GM18909 (cell line): Measurements from ENCODE around the gene METRN.

Experiments
- ATAC-seq: cut with Tn5 transposase; IDR thresholded peaks from one replicate; pipeline ENCODE4 v1.9.1; 2021; ENCODE audit warnings: mild to moderate bottlenecking; ENCODE audit not compliant: unreplicated experiment, poor library complexity

METRN gene

DNA sequence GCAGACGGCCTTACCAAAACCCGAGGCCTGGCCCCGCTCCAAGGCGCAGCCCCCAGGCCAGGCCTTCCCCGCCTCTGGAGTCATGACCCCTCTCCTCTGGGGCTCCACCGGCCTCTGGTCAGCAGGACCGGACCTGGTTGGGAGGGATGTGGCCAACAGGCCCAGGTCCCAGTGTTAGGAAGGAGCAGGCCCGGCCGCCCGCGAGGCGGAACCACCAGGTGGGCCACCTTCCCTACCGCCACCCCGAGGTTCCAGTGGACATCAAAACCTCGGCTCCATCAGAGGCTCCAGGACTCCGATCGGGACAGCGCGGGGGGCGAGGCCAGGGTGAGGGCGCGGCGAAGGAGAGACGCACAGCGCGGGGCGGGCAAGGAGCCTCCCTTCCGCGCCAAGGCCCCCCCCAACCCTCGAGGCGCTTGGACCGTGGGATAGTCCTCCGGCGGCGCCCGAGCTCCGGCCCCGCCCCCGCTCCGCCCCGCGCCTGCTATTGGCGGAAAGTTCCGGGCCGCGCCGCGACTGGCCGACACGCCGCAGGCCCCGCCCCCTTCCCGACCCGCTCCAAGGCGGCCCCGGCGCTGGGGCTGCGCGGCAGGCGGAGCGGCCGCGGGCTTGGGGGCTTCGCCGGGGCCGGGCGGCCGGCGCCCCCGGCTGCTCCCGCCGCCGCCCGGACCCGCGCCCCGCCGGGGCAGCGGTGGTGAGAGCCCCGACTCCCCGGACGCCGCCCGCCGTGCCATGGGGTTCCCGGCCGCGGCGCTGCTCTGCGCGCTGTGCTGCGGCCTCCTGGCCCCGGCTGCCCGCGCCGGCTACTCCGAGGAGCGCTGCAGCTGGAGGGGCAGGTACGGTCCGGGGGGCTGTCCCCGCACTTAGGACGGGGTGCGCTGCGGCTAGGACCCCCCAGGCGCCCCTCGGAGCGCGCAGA, at the start of gene METRN:
METRN (plus strand) TSS at position 561 of the 919 bp plus-strand sequence; CDS start at position 733, 172 bp downstream.
- ATAC-seq: peak; percentile 79

- no peak for ATAC-seq
Observed at GRCh38 chr16:666572-666971, 48.3 kb upstream of the METRN start.

GRCh38 chr16:667113-667779, 47.7 kb upstream of the METRN start:
- no peak for ATAC-seq

DNA sequence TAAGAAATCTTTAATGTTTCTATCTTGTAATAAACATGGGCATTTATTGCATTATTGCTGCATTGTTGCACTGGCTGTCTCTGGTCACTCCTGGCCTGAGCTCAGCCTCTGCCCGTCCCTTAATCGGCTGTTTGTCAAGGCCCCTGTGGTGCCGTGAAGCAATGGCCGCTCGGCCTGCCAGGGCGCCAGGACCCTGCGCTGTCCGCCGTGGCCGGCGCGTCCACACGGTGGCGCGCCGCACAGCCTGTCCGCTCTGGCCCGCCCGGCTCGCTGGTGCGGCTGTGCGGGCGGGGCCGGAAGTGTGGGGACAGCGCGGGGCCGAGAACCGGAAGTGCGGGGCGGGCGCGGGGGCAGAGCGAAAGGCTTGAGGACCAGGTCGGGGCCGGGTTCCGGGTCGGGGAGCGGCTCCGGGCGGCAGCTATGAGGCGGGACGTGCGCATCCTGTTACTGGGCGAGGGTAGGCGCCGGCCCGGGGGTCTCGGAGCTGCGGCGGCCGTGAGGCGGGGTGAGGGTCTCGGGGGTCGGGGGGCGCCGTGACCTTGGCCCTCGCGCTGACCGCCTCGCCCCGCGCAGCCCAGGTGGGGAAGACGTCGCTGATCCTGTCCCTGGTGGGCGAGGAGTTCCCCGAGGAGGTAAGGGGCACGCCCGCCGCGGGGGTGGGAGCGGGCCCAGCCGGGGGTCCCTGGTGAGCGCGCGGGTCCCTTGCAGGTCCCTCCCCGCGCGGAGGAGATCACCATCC, 47.0 kb upstream of the METRN start, which contains the start of gene RHOT2:
RHOT2 (plus strand) TSS at position 353 of the 739 bp plus-strand sequence; CDS start at position 421, 68 bp downstream.
- peak; percentile 83 for ATAC-seq

GRCh38 chr16:668519-669171, 46.3 kb upstream of the METRN start:
- no peak for ATAC-seq

DNA sequence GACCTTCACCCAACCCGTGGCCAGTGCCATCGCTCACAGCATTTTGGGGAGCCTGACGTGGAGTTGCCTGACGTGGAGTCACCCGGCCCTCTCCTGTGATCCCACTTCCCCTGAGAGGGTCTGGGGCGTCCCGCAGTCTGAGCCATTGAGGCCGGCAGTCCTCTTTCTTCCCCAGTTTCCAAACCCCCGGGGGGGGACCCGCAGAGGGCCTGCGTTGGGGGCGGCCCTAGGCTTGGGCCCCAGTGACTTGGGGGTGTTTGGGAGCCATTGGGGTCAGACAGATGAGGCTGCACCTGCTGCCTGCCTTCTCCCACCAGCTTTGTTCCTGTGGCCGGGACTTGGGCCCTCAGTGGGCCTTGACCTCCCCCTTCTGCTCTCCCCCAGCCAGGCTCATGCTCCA, 45.3 kb upstream of the METRN start:
- no peak for ATAC-seq

DNA sequence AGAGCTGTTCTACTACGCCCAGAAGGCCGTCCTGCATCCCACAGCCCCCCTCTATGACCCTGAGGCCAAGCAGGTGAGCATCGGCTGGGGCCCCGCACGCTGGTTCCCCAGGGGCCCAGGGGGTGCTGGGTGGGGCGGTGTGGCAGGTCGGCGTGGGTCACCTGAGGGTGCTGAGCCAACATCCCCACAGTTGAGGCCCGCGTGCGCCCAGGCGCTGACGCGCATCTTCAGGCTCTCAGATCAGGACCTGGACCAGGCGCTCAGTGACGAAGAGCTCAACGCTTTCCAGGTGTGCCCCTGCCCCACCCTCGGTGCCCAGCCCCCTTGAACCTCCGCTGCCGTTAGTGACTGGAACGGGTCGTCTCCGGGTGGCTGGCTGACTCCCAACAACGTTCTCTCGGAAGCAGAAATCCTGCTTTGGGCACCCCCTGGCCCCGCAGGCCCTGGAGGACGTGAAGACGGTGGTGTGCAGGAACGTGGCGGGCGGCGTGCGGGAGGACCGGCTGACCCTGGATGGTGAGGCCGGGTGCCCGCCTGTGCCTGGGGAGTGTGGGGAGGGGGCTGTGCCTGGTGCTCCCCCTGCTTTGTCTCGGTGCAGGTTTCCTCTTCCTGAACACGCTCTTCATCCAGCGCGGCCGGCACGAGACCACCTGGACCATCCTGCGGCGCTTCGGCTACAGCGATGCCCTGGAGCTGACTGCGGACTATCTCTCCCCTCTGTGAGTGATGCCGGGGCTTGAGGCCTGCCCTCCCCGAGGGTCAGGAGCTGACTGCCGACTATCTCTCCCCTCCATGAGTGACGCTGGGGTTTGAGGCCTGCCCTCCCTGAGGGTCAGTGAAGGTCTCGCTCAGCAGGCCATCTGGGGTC, 44.2 kb upstream of the METRN start:
- no peak for ATAC-seq

GRCh38 chr16:671353-672131, 43.4 kb upstream of the METRN start:
- ATAC-seq: no peak

DNA sequence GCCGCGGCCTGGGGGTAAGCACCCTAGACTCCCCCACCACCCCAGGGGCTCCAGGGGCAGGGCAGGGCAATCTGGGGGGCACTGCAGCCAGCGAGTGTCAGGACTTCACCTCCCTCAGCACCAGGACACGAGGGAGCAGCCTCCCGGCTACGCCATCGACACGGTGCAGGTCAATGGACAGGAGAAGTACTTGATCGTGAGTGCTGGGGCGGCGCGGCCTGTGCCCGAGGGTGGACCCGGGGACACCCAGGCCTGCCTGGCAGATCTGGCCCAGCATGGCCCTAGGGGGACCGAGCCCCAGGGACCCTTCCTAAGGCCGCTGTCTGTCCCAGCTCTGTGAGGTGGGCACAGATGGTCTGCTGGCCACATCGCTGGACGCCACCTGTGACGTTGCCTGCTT, 42.5 kb upstream of the METRN start:
- ATAC-seq: no peak

DNA sequence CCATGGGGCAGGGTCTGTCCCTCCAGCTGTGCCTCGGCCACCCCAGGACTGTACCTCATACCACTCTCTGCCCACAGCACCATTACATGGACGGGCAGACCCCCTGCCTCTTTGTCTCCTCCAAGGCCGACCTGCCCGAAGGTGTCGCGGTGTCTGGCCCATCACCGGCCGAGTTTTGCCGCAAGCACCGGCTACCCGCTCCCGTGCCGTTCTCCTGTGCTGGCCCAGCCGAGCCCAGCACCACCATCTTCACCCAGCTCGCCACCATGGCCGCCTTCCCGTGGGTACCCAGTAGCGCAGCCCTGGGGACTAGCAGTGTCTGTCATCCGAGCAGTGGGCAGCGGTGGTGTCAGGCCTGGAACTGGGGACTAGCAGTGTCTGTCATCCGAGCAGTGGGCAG, 42.1 kb upstream of the METRN start:
- no peak for ATAC-seq

DNA sequence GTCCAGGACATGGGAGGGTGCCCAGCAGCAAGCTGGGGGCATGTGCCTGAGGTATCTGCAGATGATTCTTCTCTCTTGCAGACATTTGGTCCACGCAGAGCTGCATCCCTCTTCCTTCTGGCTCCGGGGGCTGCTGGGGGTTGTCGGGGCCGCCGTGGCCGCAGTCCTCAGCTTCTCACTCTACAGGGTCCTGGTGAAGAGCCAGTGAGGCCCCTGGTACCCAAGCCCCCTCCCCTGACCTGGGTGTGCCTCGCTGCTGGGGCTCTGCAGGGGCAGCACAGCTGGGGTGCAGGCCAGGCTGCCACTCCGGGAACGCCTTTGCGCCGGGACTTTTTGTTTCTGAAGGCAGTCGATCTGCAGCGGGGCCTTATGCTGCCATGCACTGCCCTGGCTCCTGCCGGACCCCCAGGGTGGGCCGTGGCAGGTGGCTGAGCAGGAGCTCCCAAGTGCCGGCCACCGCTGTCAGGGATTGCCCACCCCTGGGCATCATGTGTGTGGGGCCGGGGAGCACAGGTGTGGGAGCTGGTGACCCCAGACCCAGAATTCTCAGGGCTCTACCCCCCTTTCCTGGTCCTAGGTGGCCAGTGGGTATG, 41.4 kb upstream of the METRN start:
- ATAC-seq: no peak

DNA sequence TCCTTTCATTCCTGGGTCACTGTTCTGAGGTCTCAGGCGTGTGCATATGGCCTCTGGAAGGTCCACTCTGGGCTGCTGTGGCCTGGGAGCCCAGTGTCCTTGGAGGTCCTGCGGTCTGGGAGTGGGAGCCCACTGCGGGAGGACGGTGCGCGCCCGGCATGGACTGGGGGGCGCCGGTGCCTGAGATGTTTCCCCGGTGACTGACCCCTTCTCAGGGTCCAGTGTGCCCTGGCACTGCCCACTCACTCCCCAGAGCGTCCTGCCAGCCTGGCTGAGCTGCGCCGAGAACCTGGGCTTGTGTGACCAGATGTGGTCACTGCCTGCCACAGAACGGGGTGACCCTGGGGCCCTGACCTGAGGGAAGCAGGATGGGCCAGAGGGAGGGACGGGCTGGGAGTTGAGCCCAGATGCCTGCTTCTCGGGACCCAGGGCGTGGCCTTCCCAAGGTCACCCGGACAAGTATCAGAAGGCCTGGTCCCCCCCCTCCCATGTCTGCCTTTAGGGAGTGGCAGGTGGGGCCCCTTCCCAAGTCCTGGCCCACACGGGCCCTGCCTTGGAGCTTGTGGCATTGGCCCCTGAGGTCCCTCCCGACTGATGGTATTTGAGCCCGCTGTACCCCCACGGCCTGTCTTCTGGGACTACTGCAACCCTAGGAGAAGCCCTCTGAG, 40.6 kb upstream of the METRN start:
- no peak for ATAC-seq

DNA sequence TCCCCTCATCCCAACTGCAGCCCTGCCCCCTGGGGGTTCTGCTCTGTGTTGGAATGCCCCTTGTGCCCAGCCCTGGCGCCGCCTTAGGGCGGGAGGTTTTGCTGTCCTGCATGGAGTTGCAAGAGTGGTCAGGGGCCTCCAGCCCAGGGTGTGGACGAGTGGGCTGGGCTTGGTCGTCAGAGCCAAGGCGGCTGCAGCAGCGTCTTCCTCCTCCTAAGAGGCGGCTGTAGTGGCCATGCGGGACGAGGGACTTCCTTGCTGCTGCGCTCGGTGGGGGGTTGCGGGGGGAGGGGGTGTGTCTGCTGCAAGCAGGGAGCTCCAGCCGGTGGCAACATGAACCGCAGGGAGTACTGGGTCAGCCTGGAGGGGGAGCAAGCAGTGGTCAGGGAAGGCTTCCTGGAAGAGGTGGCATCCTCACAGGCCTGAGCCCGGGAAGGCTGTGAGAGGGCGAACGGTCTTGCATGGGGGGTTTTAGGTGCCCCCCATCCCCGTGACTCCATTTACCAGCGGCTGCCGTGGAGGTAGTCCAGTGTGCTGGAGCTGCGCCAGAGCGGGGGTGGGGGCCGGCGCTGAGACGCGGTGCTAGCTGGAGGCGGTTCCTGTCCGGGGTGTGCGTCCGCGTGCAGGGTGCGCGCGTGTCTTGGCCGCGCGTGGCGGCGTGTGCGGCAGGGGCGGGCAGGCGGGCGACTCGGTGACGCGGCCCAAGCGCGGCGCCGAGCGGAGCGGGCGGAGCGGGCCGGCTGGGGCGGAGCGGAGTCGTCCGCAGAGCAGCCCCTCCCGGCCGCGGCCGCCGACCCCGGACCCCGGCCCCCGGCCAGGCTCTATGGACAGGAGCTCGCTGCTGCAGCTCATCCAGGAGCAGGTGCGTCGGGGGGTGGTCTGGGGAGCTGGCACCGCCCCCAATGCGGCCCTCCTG, 39.7 kb upstream of the METRN start, which contains the start of gene RHBDL1:
RHBDL1 (plus strand) TSS at position 704 of the 916 bp plus-strand sequence; CDS start at position 824, 120 bp downstream.
- ATAC-seq: no peak

DNA sequence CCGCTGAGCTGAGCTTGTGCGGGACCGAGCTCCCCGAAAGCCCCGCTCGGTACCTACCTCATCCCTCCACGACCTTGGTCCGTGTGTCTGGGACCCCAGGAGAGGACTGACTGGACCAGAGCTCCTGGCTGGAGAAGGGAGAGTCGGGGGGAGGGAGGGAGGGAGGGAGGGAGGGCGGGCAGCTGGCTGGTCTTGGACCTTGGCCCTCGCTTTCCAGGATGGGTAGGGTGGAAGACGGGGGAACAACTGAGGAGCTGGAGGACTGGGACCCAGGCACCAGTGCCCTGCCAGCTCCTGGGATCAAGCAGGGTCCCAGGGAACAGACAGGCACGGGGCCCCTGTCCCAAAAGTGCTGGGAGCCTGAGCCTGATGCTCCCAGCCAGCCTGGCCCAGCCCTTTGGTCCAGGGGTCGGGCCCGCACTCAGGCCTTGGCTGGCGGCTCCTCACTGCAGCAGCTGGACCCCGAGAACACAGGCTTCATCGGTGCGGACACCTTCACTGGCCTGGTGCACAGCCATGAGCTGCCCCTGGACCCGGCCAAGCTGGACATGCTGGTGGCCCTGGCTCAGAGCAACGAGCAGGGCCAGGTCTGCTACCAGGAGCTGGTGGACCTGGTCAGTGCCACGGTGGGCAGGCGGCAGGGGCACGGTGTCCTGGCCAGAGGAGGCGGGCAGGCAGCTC, 38.9 kb upstream of the METRN start:
- no peak for ATAC-seq

DNA sequence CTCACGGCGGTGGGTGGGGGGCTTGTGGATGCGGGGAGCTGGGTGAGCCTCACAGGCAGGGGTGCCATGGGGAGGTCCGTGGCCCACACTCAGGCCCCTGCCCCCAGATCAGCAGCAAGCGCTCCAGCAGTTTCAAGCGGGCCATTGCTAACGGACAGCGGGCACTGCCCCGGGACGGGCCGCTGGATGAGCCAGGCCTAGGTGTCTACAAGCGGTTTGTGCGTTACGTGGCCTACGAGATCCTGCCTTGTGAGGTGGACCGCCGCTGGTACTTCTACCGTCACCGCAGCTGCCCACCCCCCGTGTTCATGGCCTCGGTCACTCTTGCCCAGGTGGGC, 38.4 kb upstream of the METRN start:
- no peak for ATAC-seq

DNA sequence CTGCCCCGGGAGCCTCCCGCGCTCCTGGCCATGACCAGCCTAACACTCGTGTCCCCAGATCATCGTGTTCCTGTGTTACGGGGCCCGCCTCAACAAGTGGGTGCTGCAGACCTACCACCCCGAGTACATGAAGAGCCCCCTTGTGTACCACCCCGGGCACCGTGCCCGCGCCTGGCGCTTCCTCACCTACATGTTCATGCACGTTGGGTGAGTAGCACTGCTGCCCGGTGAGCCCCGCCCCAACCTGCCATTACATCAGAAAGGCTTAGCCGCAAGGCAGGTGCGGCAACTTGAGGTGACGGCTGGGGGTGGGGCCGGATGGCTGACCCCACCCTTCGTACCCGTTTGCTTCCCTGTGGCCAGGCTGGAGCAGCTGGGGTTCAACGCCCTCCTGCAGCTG, 38.0 kb upstream of the METRN start:
- ATAC-seq: no peak
